Gastrocnemius medialis (tissue), 4 donors: ENCODE data around the gene ADARB1.

ENCODE experiments used
- POLR2A ChIP-seq, 2 donors: fragments of 450-650 bp; IDR thresholded peaks; one replicate each; pipeline ENCODE4 v1.6.1; 2017; ENCODE audit warnings: antibody characterized with exemption in 2 of 2, mild to moderate bottlenecking in 2 of 2, moderate library complexity in 2 of 2
- TF ChIP-seq, protein P1 (sequence below), 5 experiments: fragments of 450-650 bp in 3 of 5; fragments of 200-600 bp in 2 of 5; sonication (generic) in 2 of 5; IDR thresholded peaks in 4 of 5; conservative IDR thresholded peaks in 1 of 5; 1 replicate in 4 of 5; 2 replicates in 1 of 5; pipeline ENCODE4 v1.5.1; 2016 to 2019; ENCODE audit warnings: antibody characterized with exemption in 5 of 5, mild to moderate bottlenecking in 3 of 5, moderate library complexity in 3 of 5

DNA sequence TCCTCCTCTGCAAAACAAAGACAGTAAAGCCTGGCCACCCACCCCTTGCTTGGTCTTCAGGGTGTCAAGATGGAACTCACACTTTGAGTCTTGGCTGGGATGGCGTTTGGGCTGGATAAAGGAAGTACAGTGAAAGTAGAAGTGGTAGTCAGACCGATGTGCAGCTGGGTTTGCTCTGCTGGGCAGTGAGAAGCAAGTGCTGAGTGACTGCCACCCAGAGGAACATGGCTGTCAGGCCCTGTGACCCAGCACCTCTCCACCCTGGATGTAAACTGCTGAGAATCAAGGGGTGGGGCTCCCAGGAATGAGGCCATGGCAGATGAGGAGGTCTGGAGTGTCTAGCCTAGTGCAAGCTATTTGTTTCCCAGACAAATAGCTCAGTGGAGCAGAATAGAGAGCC, 162.1 kb downstream of the ADARB1 start:
- TF ChIP-seq, protein P1, sequence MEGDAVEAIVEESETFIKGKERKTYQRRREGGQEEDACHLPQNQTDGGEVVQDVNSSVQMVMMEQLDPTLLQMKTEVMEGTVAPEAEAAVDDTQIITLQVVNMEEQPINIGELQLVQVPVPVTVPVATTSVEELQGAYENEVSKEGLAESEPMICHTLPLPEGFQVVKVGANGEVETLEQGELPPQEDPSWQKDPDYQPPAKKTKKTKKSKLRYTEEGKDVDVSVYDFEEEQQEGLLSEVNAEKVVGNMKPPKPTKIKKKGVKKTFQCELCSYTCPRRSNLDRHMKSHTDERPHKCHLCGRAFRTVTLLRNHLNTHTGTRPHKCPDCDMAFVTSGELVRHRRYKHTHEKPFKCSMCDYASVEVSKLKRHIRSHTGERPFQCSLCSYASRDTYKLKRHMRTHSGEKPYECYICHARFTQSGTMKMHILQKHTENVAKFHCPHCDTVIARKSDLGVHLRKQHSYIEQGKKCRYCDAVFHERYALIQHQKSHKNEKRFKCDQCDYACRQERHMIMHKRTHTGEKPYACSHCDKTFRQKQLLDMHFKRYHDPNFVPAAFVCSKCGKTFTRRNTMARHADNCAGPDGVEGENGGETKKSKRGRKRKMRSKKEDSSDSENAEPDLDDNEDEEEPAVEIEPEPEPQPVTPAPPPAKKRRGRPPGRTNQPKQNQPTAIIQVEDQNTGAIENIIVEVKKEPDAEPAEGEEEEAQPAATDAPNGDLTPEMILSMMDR (IDR thresholded peaks at IDR 0.05 in 4 of 5, conservative IDR thresholded peaks at IDR 0.05 in 1 of 5), result no peak
- TF ChIP-seq POLR2A (IDR thresholded peaks at IDR 0.05), result no peak
